GM19238 (cell line): ENCODE results near the gene PRPF39.
"Not testable (repeated sequence)": the region's sequence is repeated elsewhere in the genome, so short reads cannot be mapped to it uniquely, and the experiment has no call there.

Source experiments
- DNase-seq: peaks from one replicate; pipeline ENCODE4 v3.0.0; 2011; ENCODE audit warnings: low spot score; ENCODE audit not compliant: insufficient read length

Gene PRPF39

GRCh38 chr14:45135659-45136395, 51.9 kb downstream of the PRPF39 start, which contains the start of gene FANCM:
TSS of gene FANCM (plus strand) at chr14:45135930. CDS start at chr14:45136032, 102 bp downstream.
- DNase-seq: peak; percentile 60

- no peak for DNase-seq
Measured at GRCh38 chr14:45136399-45136798, 52.5 kb downstream of the PRPF39 start.

GRCh38 chr14:45140661-45141187, 56.8 kb downstream of the PRPF39 start:
- DNase-seq: no peak

GRCh38 chr14:45142083-45142482, 58.2 kb downstream of the PRPF39 start:
- not testable (repeated sequence) for DNase-seq

- no peak for DNase-seq
Measured at GRCh38 chr14:45144658-45145057, 60.7 kb downstream of the PRPF39 start.

GRCh38 chr14:45145214-45145613, 61.3 kb downstream of the PRPF39 start:
- DNase-seq: no peak

- no peak for DNase-seq
Measured at GRCh38 chr14:45149602-45150001, 65.7 kb downstream of the PRPF39 start.

- DNase-seq: no peak
Measured at GRCh38 chr14:45150386-45150890, 66.5 kb downstream of the PRPF39 start.

- DNase-seq: no peak
Measured at GRCh38 chr14:45156067-45156466, 72.2 kb downstream of the PRPF39 start.
